Activated naive CD4-positive, alpha-beta T cell treated with anti-CD3 and anti-CD28 coated beads, Interleukin-2, amount 50 U/mL, for 24 hours (primary cell): ENCODE data around the gene GRIK2.

Experiments
- H3K27ac Mint-ChIP-seq: one replicate; pipeline ENCODE4 v1.8.0; 2021; ENCODE audit warnings: mild to moderate bottlenecking, mixed read lengths
- H3K27me3 Mint-ChIP-seq: one replicate; pipeline ENCODE4 v1.8.0; 2021; ENCODE audit warnings: mixed read lengths
- H3K36me3 Mint-ChIP-seq: one replicate; pipeline ENCODE4 v1.8.0; 2021; ENCODE audit warnings: mixed read lengths
- H3K4me1 Mint-ChIP-seq: one replicate; pipeline ENCODE4 v1.8.0; 2021; ENCODE audit warnings: mixed read lengths
- H3K4me3 Mint-ChIP-seq: one replicate; pipeline ENCODE4 v1.8.0; 2021; ENCODE audit warnings: mild to moderate bottlenecking, mixed read lengths
- H3K9me3 Mint-ChIP-seq: one replicate; pipeline ENCODE4 v1.8.0; 2021; ENCODE audit warnings: mixed read lengths

The GRIK2 gene

DNA sequence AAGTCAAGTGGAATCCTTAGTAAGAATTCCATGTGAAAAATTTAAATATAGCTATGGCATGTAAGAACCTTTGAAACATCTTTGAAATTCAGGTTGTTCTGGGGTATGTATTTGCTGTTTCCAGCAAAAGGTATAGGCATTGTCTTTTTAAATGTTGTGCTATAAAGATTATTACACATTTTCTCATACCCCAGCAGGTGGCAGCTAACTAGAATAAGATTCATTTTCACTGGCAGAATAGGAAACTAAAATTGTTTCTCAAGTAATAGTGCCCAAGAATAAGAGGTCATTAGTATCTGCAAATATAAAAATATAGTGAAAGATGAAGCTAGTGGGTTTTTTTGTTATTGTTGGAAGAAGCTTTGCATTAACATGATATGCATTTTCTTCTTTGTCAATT is 1.8 kb downstream of the GRIK2 start:
- Mint-ChIP-seq H3K36me3 (peaks cover 2% of the 10 kb centered on the region), H3K4me1 (no peaks in the 10 kb centered on the region), H3K4me3 (no peak overlapping the region), H3K27me3 (peaks cover 56% of the 10 kb centered on the region), H3K27ac (no peak overlapping the region), H3K9me3 (peaks cover 4% of the 10 kb centered on the region)

DNA sequence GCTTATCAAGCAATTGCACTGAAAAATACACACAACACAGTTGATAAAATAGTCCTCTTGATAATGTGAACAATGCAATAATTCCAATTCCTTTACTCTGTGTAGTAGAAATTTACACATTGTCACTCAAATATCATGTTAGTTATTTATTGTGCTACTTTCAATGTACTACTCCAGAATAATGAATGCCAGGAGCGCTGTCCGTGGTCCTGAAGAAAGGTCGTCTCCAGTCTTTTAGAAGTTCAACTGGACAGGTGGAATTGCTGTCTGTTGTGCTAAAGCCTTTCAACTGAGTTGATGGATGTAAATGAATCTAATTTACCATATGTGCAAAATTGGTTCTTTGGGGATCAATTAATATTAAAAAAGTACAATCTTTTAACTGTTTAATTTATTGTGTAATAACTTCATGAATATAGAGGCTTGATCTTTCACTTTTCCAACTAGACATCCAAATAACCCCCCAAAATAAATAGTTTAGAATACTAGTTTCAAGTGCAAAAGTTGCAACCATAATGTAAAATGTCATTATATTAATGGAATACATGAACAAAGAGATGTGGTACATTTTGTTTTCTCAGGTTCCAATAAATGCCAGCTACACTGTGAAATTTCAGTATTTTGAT is 3.2 kb downstream of the GRIK2 start:
- H3K9me3 Mint-ChIP-seq: peaks cover 9% of the 10 kb centered on the region
- peaks cover 2% of the 10 kb centered on the region for H3K36me3 Mint-ChIP-seq
- H3K27ac Mint-ChIP-seq: no peak overlapping the region
- no peak overlapping the region for H3K4me3 Mint-ChIP-seq
- H3K4me1 Mint-ChIP-seq: no peaks in the 10 kb centered on the region
- peaks cover 55% of the 10 kb centered on the region for H3K27me3 Mint-ChIP-seq

DNA sequence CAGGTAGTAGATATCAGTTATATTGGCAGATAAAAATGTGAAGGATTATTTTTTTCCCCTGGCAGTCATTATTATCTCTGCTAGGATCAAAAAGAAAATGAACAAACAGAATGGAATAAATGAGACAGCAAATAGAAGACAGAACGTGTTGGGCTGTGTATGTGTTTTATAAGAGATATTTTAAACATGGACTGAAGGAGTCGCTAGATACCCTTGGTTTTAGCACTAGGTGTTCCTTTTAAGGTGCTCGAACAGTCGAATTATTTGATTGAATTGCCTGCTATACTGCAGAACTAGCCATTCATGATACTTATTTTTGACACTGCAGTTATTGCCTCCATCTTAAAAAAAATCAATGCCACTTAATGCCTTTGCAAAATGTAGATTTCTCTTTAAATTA is 3.7 kb downstream of the GRIK2 start:
- Mint-ChIP-seq H3K27me3 (peaks cover 56% of the 10 kb centered on the region), H3K4me3 (no peak overlapping the region), H3K36me3 (peaks cover 2% of the 10 kb centered on the region), H3K4me1 (no peaks in the 10 kb centered on the region), H3K27ac (no peak overlapping the region), H3K9me3 (peaks cover 9% of the 10 kb centered on the region)

DNA sequence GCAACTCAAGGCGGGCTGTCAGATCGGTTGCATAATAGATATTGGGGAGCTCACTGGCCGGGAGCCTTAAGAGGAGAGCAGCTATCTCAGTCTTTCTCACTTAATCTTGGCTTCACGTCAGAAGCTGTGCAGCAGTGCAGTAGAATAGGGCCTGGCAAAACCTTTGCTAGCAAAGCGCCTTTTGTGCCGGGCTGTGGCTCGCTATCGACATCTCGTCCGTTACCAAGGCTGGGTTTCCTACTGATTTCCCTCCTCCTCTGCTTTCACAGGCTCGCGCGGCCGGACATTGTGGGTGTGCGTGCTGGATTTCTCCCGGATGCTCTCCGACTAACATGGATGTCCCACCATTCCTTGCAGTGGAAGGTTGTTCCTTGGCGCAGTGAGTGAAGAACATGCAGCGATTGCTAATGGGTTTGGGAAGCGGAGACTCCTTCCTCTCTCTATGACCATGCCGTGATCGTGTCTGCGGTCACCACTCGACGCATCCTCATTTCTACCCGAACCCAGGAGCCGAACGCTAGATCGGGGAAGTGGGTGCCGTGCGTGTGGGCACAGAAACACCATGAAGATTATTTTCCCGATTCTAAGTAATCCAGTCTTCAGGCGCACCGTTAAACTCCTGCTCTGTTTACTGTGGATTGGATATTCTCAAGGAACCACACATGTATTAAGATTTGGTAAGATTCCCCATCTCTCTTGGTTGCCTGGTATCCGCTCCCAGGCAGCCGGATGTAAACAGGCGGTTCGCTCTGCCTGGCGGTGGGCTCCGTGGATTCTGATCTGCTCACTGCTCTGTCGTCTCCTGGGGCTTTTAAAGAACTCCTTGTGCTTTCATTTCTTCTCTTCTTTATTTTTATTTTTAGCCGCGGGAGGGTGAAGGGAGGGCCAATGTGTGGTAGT is 5.5 kb downstream of the GRIK2 start:
- H3K27me3 Mint-ChIP-seq: peaks cover 56% of the 10 kb centered on the region
- H3K9me3 Mint-ChIP-seq: peaks cover 9% of the 10 kb centered on the region
- no peak overlapping the region for H3K4me3 Mint-ChIP-seq
- H3K36me3 Mint-ChIP-seq: peaks cover 2% of the 10 kb centered on the region
- H3K27ac Mint-ChIP-seq: no peak overlapping the region
- H3K4me1 Mint-ChIP-seq: no peaks in the 10 kb centered on the region

DNA sequence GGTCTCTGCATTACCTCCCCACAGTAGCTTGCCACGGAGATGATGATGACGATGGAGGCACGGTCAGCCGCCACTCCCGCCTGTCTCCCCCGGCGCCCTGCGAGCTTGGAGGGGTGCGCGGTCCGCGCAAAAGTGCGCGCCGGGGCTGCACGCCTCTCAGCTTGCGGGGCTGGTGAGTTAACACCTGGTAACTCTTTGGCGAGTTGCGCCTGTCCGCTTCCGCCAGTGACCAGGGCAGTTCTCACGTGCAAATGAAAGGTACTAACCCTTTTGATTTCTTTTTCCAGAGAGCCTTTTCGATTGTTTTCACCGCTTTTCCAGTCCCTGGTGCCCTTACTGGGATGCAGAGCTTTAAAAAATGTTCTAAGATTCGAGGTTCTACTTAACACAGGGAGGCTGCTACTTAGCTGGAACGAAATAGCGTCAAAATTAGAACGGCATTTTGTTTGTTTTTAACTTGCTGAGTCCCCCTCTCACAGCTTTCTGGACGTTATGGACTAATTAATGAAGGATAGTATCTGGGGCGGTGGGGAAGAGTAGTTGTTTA is 6.2 kb downstream of the GRIK2 start:
- H3K4me1 Mint-ChIP-seq: no peaks in the 10 kb centered on the region
- H3K4me3 Mint-ChIP-seq: no peak overlapping the region
- peaks cover 2% of the 10 kb centered on the region for H3K36me3 Mint-ChIP-seq
- no peak overlapping the region for H3K27ac Mint-ChIP-seq
- H3K9me3 Mint-ChIP-seq: peaks cover 9% of the 10 kb centered on the region
- H3K27me3 Mint-ChIP-seq: peaks cover 50% of the 10 kb centered on the region

DNA sequence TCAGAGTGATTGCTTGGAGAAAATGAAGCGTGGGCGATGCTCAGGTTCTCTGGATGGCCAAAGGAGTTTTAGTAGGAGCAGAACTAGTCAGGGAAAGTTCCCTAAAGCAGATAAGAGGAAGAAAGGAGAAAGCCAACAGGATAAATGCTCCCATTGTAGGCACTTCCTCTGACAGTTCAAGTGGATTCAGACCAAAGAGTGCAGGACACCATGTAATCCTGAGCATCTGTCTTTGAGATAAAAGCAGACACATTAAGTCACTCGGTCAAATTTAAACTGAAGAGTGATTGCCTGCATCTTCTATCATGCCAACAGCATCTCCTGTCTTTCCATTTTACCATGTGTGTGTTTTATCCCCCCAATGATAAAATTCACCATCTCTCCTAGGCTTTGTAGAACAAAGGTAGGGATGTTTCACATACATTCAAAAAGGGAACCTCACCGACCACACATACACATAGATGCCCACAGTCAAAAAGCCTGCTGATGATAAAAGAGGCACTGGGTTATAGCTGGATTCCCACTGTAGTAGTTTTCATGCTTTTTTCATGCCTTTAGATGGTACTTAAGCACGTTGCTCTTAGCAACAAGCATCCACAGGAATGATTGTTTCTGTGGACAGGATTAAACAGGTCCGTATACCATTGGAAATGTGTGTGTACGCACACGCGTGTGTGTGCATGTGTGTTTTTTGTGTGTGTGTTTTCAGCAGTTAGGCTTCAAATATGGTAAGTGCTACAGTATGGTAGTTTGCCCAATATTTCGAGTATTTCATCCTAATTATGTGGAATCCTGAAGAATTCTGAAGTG is 7.0 kb downstream of the GRIK2 start:
- H3K27ac Mint-ChIP-seq: no peak overlapping the region
- peaks cover 9% of the 10 kb centered on the region for H3K9me3 Mint-ChIP-seq
- H3K4me3 Mint-ChIP-seq: no peak overlapping the region
- peaks cover 2% of the 10 kb centered on the region for H3K36me3 Mint-ChIP-seq
- no peaks in the 10 kb centered on the region for H3K4me1 Mint-ChIP-seq
- peaks cover 45% of the 10 kb centered on the region for H3K27me3 Mint-ChIP-seq

DNA sequence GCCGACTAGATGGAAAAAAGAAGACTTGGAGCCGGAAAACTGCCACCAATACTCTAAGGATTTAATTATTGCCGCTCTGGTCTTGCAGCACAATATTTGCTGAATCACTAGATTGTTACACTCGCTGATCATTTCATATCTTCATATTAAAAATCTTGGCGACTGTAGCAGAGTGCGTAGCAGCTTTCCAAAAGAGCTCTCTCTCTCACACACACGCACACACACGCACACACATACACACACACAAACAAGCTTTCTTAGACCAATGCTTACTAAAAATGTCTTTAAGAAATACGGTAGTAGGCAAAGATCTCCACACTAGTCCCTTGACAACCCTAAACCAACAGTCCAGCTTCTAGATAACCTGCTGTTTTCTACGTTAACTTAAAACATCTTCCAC is 7.7 kb downstream of the GRIK2 start:
- Mint-ChIP-seq H3K36me3 (peaks cover 2% of the 10 kb centered on the region), H3K4me3 (no peak overlapping the region), H3K27ac (no peak overlapping the region), H3K4me1 (no peaks in the 10 kb centered on the region), H3K9me3 (peaks cover 9% of the 10 kb centered on the region), H3K27me3 (peaks cover 43% of the 10 kb centered on the region)

DNA sequence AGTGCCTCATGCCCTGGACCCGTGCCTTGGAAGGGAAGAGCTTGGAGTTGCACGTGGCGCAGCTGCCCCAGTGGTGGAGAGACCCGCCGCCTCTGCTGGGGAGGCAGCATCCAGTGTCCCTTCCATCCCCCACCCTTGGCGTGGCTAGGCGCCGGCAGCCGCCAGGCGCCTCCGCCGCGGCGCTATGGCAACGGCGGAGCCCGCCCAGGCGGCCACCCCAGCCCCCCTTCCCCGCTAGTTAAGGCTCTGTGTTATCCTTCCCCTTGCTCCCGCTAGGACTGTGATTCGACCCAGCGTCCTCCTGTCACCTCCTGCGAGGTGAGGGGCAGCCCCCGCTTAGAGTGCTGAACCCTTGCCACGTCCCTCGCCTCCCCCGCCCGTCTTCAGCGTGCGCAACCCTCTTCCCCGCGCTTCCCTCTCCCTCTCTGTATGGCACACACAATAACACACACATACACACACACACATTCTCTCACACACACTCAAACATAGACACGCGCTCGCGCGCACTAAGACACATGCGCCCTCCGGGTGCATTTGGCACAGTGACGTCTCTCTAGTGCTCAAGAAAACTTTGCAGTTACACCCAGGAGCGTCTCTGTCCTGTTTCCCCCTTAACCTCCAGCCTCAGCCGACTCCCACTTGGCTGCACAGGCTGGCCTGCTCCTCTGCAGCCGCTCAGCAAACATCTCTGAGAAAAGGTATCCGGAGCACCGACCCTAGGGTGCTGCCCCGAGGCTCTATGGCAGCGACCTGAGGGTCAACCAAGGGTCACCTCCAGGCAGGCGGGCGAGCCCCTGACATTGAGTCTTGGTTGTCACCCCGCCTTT is 8.5 kb downstream of the GRIK2 start:
- Mint-ChIP-seq H3K4me3 (no peak overlapping the region), H3K4me1 (no peaks in the 10 kb centered on the region), H3K27me3 (peaks cover 40% of the 10 kb centered on the region)

DNA sequence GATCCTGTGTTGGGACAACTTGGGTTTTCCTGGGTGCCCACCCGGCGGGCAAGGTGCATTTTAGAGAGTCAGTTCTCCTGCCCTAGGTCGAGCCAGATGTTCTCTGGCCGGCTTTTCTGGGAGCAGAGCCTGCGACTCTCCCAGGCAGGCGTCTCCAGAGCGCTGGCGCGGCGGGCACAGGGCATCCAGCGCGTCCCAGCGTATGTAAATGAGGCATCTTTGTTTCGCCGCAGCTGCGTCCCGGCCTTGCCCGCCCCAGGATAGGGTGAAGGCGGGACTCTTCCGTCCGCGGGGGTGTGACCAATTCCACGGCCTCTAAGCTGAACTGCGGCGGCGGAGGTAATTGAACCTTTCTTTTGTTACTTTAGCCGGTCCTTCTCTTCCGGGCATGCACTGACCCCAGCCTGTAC is 9.1 kb downstream of the GRIK2 start:
- Mint-ChIP-seq H3K4me1 (no peaks in the 10 kb centered on the region), H3K9me3 (peaks cover 16% of the 10 kb centered on the region), H3K4me3 (no peak overlapping the region), H3K27ac (no peak overlapping the region), H3K36me3 (peaks cover 2% of the 10 kb centered on the region), H3K27me3 (peaks cover 42% of the 10 kb centered on the region)

More for the DNA sequence above, 8.5 kb downstream of the GRIK2 start:
- Mint-ChIP-seq H3K36me3 (peaks cover 2% of the 10 kb centered on the region), H3K27ac (no peak overlapping the region), H3K9me3 (peaks cover 10% of the 10 kb centered on the region)

DNA sequence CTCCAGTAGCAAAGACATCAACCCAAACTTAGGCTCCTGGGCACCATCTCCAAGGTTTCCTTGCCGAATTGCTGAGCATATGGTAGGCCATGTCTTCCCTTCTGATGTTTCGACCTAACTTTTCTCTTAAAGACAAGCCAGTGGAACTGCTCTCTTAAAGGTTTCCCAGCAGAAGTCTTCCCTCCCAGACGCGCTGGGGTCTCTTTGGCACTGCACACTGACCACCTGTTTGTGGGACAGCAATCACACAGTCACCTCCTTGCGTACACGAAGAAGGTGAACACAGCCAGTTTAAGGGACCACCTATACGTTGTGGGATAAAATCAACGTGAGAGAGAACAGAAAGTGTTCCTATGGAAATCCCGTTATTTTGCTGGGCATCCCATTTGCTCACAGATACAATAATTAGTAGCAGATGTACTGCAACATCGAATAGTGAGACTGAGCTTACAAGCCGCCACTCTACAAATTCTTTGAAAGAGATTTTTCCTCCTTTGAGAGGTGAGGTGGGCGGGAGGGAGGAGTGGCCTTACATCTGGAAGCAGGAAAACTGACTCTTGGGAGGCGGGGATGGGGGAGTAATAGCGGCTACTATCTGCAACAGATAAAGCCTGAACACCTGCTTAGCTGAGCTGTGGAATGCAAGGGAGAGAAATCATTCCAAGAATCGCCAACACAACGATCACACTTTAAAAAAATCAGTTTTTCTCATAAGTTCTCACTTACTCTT is 9.9 kb downstream of the GRIK2 start:
- H3K27me3 Mint-ChIP-seq: peaks cover 41% of the 10 kb centered on the region
- no peak overlapping the region for H3K4me3 Mint-ChIP-seq
- peaks cover 2% of the 10 kb centered on the region for H3K36me3 Mint-ChIP-seq
- no peaks in the 10 kb centered on the region for H3K4me1 Mint-ChIP-seq
- peaks cover 17% of the 10 kb centered on the region for H3K9me3 Mint-ChIP-seq
- no peak overlapping the region for H3K27ac Mint-ChIP-seq

DNA sequence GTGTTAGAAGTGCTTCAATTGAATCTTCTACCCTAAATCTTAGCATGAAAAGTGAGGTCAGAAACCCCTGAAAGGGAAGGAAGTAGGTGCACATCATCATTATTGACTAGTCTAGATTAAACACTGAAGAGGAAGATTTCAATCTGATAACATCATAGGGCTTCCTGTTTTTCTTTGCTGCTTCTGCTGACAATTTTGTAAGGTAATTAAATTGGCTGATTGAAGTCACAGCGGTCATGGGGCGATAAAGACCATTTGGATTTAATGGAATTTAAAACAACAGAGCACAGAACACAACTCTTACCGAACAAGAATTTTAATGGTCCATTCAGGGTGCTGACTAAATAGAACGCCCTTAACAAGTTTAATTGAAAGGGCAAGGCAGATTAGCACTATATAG is 11.3 kb downstream of the GRIK2 start:
- H3K27ac Mint-ChIP-seq: no peak overlapping the region
- H3K27me3 Mint-ChIP-seq: peaks cover 33% of the 10 kb centered on the region
- H3K9me3 Mint-ChIP-seq: peaks cover 17% of the 10 kb centered on the region
- no peak overlapping the region for H3K4me3 Mint-ChIP-seq
- H3K4me1 Mint-ChIP-seq: no peaks in the 10 kb centered on the region
- H3K36me3 Mint-ChIP-seq: no peaks in the 10 kb centered on the region

DNA sequence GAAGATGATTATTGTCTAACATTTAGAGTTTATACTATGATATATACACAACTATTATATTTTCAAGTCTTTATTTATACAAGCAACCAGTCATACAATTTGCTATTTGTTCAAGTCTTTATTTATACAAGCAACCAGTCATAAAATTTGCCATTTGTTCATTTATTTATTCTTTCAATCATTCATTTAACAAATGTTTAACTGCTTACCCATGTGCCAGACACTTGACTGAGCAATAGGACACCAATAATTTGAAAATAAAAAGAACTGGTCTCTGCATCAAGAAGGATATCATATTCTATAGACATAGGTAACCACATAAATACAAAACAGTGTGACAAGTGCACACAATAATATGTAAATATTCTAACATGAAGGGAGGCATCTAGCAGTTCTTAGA is 20.3 kb downstream of the GRIK2 start:
- no peak overlapping the region for H3K4me3 Mint-ChIP-seq
- H3K9me3 Mint-ChIP-seq: no peaks in the 10 kb centered on the region
- H3K27me3 Mint-ChIP-seq: no peaks in the 10 kb centered on the region
- H3K27ac Mint-ChIP-seq: no peak overlapping the region
- H3K4me1 Mint-ChIP-seq: no peaks in the 10 kb centered on the region
- H3K36me3 Mint-ChIP-seq: no peaks in the 10 kb centered on the region

DNA sequence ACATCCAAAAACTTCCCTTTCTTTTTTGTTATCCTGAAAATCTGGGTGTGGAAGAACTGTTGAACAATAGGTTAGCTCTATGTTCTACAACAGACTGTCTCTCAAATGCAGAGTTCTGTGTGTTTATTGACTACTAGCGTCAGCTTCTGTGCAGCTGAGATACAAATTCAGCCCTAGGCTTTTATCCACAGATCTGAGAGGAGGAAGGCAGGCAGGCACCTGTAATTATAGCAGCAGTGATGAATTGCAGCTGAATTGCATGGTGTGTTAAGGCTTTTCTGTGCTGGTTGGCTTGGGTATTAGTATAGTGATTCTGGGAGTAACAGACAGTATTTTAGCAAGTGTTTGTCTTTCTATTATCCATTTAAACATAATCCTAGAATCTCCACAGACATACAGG is 24.4 kb downstream of the GRIK2 start:
- no peaks in the 10 kb centered on the region for H3K27me3 Mint-ChIP-seq
- no peak overlapping the region for H3K27ac Mint-ChIP-seq
- H3K4me1 Mint-ChIP-seq: no peaks in the 10 kb centered on the region
- H3K4me3 Mint-ChIP-seq: no peak overlapping the region
- H3K9me3 Mint-ChIP-seq: peaks cover 3% of the 10 kb centered on the region
- no peaks in the 10 kb centered on the region for H3K36me3 Mint-ChIP-seq

DNA sequence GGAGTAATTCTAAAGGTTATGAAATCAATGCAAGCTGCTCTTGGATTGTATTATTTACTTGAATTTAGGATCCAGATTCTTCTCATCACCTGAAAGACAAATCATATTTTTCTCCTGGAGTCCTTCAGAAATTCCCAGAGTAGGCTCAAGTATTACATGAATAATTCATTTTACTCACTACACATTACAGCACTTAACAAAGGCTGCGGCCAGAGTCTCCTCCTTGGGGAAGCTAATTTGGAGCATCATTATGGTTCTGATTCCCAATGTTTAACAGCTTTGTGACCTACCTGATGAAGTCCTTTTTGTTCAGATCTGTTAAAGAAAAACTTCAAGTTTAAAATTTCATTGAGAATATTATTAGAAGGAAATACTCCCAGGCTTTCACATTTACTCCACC is 28.7 kb downstream of the GRIK2 start:
- H3K27me3 Mint-ChIP-seq: no peaks in the 10 kb centered on the region
- H3K27ac Mint-ChIP-seq: no peak overlapping the region
- no peaks in the 10 kb centered on the region for H3K36me3 Mint-ChIP-seq

More for the DNA sequence above, 28.7 kb downstream of the GRIK2 start:
- Mint-ChIP-seq H3K4me1 (no peaks in the 10 kb centered on the region), H3K9me3 (peaks cover 3% of the 10 kb centered on the region), H3K4me3 (no peak overlapping the region)
